BLaER1 (cell line): ENCODE measurements around the gene ANO10.

Source experiments
- H3K27ac ChIP-seq: shearing (Covaris generic); formaldehyde crosslinking; 2 replicates; pipeline ENCODE4 v1.8.1; 2022
- H3K27me3 ChIP-seq: shearing (Covaris generic); formaldehyde crosslinking; 2 replicates; pipeline ENCODE4 v1.8.1; 2022
- H3K36me3 ChIP-seq: shearing (Covaris generic); formaldehyde crosslinking; 2 replicates; pipeline ENCODE4 v1.8.1; 2022
- H3K4me1 ChIP-seq: shearing (Covaris generic); formaldehyde crosslinking; 2 replicates; pipeline ENCODE4 v1.8.1; 2022
- H3K4me2 ChIP-seq: shearing (Covaris generic); formaldehyde crosslinking; 2 replicates; pipeline ENCODE4 v1.8.1; 2022
- H3K4me3 ChIP-seq: shearing (Covaris generic); formaldehyde crosslinking; 2 replicates; pipeline ENCODE4 v1.8.1; 2022
- H3K9ac ChIP-seq: shearing (Covaris generic); formaldehyde crosslinking; 2 replicates; pipeline ENCODE4 v1.8.1; 2022
- H3K9me3 ChIP-seq: shearing (Covaris generic); formaldehyde crosslinking; 2 replicates; pipeline ENCODE4 v1.8.1; 2022
- H4K20me1 ChIP-seq: shearing (Covaris generic); formaldehyde crosslinking; 2 replicates; pipeline ENCODE4 v1.8.1; 2022
- Cebpa-rat ChIP-seq: shearing (Covaris generic); IDR thresholded peaks from 2 replicates; pipeline ENCODE4 v1.8.1; 2022

ANO10 gene

DNA sequence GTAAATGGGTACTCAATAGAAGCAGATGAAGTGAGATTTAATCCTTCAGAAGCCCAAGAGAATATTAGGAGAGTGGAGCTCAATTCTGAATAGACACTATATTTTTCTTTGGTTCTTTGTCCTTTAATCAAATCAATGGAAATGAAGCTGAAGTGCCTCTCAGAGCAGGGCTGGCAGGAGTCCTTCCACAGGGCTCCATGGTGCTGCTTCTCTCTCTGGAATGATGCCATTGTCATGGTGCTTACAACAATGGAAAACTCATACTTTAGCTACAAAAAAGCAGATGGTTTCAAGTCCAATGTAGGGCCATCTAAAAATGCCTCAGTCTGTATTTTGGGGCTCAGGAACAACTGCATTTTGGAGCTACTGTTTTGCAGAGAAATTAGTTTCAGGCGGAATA, 210.4 kb downstream of the ANO10 start:
- TF ChIP-seq Cebpa-rat, result no peak
- no peak overlapping the region for H3K27ac ChIP-seq
- no peaks in the 10 kb centered on the region for H3K27me3 ChIP-seq
- H3K9me3 ChIP-seq, result no peaks in the 10 kb centered on the region
- H4K20me1 ChIP-seq, result no peaks in the 10 kb centered on the region
- no peaks in the 10 kb centered on the region for H3K36me3 ChIP-seq
- no peaks in the 10 kb centered on the region for H3K4me1 ChIP-seq
- H3K4me2 ChIP-seq, result no peak overlapping the region
- no peak overlapping the region for H3K4me3 ChIP-seq
- H3K9ac ChIP-seq, result no peak overlapping the region

DNA sequence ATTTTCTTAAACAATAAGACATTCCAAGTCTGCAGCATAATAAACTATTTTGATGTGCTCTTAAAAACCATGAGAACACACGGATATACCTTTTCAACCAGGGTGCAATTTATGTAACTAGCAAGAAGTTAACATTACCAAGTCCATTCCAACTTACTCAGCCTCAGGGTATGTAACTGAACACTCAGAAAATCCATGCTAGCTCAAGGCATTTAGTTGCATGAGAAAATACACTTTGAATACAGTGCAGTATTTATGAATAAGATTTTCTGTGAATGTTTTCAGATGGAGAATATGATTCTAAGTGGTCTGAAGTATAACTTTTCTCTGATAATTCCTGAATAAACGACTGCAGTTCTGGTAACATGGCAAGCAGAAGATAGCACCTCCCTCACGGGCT, 211.2 kb downstream of the ANO10 start:
- no peaks in the 10 kb centered on the region for H3K36me3 ChIP-seq
- TF ChIP-seq Cebpa-rat, result no peak

DNA sequence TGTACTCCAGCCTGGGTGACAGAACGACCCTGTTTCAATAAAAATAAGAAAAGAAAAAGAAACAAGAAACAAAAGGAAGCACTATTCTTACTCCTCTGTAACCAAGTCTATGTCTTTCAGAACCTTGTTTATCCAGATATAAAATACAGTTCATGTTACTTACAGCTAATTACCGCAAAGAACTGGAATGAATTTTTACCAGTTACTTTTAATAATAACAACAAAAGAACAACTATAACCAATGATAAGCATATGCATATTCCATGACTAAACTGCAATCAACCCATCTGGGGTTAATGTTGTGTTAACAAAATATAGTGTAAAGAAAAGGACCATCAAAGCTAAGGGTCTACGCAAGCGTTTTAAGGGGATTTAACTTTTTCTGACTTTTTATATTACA, 212.3 kb downstream of the ANO10 start:
- no peak for TF ChIP-seq Cebpa-rat
- no peak overlapping the region for H3K27ac ChIP-seq
- H3K9ac ChIP-seq, result no peak overlapping the region

More for the DNA sequence above, 211.2 kb downstream of the ANO10 start:
- H3K4me2 ChIP-seq, result no peak overlapping the region
- no peak overlapping the region for H3K9ac ChIP-seq
- H3K9me3 ChIP-seq, result no peaks in the 10 kb centered on the region
- no peak overlapping the region for H3K27ac ChIP-seq
- H3K4me3 ChIP-seq, result no peak overlapping the region
- H3K27me3 ChIP-seq, result no peaks in the 10 kb centered on the region
- no peaks in the 10 kb centered on the region for H4K20me1 ChIP-seq
- no peaks in the 10 kb centered on the region for H3K4me1 ChIP-seq

DNA sequence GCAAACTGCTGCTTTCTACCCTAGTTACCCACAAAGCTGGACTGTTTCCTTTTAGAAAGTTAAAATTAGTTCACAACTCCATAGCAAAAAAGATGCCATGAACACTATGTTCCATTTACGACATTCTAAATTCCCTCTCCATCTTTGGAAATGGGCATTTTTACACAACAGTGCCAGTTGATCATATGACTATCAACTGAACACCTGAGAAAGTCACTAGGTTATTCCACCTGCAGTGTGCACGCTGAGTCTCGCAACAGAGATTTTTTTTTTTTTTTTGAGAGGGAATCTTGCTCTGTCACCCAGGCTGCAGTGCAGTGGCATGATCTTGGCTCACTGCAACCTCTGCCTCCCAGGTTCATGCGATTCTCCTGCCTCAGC, 215.2 kb downstream of the ANO10 start:
- no peaks in the 10 kb centered on the region for H3K36me3 ChIP-seq
- TF ChIP-seq Cebpa-rat, result no peak
- H3K9me3 ChIP-seq, result no peaks in the 10 kb centered on the region
- no peak overlapping the region for H3K9ac ChIP-seq
- no peak overlapping the region for H3K4me3 ChIP-seq
- no peak overlapping the region for H3K27ac ChIP-seq
- H3K27me3 ChIP-seq, result no peaks in the 10 kb centered on the region
- peaks cover 3% of the 10 kb centered on the region; the same call in 1 of the 2 replicates for H3K4me1 ChIP-seq
- H3K4me2 ChIP-seq, result no peak overlapping the region
- H4K20me1 ChIP-seq, result no peaks in the 10 kb centered on the region

More for the DNA sequence above, 212.3 kb downstream of the ANO10 start:
- no peaks in the 10 kb centered on the region for H3K9me3 ChIP-seq
- no peaks in the 10 kb centered on the region for H3K36me3 ChIP-seq
- H3K4me2 ChIP-seq, result no peak overlapping the region
- no peaks in the 10 kb centered on the region for H4K20me1 ChIP-seq
- no peaks in the 10 kb centered on the region for H3K4me1 ChIP-seq
- H3K27me3 ChIP-seq, result no peaks in the 10 kb centered on the region
- no peak overlapping the region for H3K4me3 ChIP-seq

DNA sequence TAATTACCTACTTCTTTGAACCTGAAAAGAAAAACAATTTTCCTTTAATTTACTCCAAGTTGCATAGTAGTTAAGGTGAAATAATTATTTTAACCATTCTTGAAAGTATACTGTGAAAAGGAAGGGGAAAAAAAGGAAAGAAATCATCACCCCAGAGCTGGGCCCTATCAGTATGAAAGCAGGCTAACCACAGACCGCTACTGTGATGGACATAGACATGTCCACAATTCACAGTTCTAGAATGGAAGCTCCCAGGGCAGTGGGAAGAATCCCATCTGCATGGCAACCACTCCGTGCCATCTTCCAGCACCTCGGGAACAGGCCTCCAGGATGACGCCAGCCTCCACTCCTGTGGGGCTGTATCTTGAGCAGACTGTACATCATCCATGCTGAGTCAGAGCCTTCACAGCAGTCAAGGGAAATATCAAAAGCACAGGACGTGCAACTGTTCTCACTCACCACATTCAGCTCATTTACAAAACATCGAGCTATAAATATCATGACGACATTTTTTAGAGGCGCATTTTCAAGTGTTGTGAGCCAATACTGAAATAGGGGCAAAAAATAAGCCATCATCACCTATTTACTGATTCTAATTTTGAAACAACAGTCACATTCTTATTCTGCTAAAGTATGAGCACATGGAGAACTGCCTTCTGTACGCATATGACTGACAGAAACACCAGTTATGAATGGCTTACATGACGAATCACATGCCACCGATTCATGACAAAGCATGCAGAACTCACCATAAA, 215.7 kb downstream of the ANO10 start:
- no peak overlapping the region for H3K27ac ChIP-seq
- H3K4me3 ChIP-seq, result no peak overlapping the region
- TF ChIP-seq Cebpa-rat, result no peak
- H3K4me2 ChIP-seq, result no peak overlapping the region
- H3K9me3 ChIP-seq, result no peaks in the 10 kb centered on the region
- H3K36me3 ChIP-seq, result no peaks in the 10 kb centered on the region
- no peaks in the 10 kb centered on the region for H3K27me3 ChIP-seq
- H4K20me1 ChIP-seq, result no peaks in the 10 kb centered on the region
- H3K9ac ChIP-seq, result no peak overlapping the region
- peaks cover 5% of the 10 kb centered on the region; the same call in 1 of the 2 replicates for H3K4me1 ChIP-seq

DNA sequence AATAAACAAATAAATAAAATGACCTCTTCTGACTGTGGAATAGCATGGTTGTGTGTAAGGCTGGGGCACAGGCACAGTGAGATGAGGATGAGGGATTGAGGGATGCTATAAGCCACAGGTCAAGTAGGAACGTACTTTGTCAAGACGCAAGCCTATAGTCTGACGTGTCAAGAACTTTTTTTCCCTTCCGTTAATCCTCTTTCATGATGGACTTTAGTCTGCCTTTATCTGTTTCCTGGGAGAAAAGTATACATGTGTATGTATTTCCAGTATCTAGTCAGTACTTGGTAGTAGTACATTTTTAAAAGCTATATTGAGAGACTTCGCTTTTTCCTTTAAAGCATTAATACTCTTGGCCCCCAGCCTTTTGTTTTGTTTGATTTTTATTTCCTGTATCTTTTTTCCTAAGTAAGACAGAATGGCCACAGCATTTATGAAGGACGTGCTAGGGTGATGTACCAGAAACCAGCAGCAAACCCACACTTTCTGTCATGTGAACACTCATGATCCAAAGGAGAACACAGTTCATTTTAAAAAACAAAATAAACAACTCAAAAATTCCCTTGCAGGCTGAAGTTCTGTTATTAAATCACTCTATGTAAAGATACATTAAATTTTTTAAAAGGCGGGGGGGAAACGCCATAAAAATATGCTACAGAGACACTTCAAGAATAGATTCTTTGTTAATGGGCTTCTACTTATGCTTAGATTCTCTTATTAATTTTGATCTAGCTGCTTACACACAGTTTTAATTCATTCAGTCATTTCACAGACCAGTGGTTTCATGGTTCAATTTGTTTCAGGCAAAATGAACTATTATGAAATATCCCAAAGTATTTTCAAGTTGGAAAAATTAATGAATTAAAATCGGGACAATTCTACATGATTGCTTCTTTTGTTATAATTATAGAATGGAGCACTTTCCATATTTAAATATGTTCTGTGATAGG, 220.8 kb downstream of the ANO10 start:
- H3K27ac ChIP-seq, result no peak overlapping the region

DNA sequence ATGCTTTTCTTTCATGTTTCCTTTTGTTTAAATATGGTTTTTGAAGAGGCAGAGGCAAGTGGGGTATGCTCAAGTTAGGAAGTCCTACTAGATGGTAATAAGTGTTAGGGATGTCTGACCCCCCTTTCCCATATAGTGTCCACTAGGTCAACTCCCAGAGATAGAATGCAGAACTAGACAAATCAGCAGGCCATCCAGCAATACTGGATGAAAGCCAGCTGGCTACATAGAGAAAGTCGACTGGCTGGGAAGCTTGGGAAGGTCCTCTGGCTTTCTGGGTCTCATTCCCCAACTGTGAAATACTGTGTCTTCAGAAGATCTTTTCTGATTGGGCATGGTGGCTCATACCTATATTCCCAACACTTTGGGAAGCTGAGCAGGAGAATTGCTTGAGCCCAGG, 221.6 kb downstream of the ANO10 start:
- H3K36me3 ChIP-seq, result no peaks in the 10 kb centered on the region

More for the DNA sequence above, 220.8 kb downstream of the ANO10 start:
- Histone ChIP-seq H3K4me1 (peaks cover 5% of the 10 kb centered on the region; the same call in 1 of the 2 replicates), H3K9me3 (no peaks in the 10 kb centered on the region), H3K36me3 (no peaks in the 10 kb centered on the region), H3K4me3 (no peak overlapping the region), H3K4me2 (no peak overlapping the region), H3K9ac (no peak overlapping the region), H4K20me1 (no peaks in the 10 kb centered on the region), H3K27me3 (no peaks in the 10 kb centered on the region)
- TF ChIP-seq Cebpa-rat, result no peak

DNA sequence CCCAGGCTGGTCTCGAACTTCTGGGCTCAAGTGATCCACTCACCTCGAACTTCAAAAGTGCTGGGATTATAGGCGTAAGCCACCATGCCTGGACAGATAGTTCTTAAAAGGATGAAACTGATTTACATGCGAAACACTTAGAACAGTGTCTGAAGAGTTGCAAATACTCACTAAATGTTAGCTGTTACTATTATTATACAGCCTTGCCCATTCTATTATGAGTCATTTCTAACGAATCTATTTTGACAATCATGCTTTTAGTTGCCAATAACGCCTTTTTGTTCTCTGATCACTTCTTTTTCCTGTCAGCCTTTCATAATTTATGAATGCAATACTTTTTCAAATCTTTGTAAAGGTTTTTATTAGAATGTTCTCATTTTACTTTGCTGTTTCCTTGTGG, 222.8 kb downstream of the ANO10 start:
- Histone ChIP-seq H4K20me1 (no peaks in the 10 kb centered on the region), H3K27ac (no peak overlapping the region), H3K4me2 (no peak overlapping the region), H3K9ac (no peak overlapping the region), H3K4me3 (no peak overlapping the region), H3K9me3 (no peaks in the 10 kb centered on the region), H3K27me3 (no peaks in the 10 kb centered on the region), H3K36me3 (no peaks in the 10 kb centered on the region), H3K4me1 (peaks cover 5% of the 10 kb centered on the region; the same call in 1 of the 2 replicates)
- TF ChIP-seq Cebpa-rat, result no peak

More for the DNA sequence above, 221.6 kb downstream of the ANO10 start:
- no peaks in the 10 kb centered on the region for H3K9me3 ChIP-seq
- H3K27ac ChIP-seq, result no peak overlapping the region
- H3K4me3 ChIP-seq, result no peak overlapping the region
- H3K4me1 ChIP-seq, result peaks cover 5% of the 10 kb centered on the region; the same call in 1 of the 2 replicates
- H3K9ac ChIP-seq, result no peak overlapping the region
- H4K20me1 ChIP-seq, result no peaks in the 10 kb centered on the region
- H3K27me3 ChIP-seq, result no peaks in the 10 kb centered on the region
- no peak for TF ChIP-seq Cebpa-rat
- no peak overlapping the region for H3K4me2 ChIP-seq

DNA sequence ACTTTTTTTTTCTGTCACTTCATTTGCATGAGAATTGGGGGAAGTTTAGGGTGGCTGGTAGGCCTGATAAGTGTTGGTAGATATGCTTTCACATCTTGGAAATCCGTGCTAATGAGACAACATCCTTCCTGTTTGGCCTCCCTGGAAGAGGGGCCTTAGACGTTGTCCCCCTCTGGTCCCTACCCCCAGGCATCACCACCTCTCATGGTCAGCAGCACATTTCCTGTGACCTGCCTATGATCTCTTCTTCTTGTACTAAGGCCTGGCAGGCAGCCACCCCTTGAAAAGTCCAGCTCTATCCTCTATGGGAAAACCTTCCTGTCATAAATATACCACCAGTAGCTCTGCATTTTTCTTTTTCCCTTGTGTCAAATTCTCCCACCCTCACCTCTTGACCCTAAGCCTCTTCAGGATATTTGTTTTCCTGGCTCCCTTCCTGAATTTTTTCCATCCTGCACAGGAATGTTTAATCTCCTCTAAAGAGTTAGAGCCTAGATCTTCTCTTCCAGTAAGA, 227.7 kb downstream of the ANO10 start:
- TF ChIP-seq Cebpa-rat, result no peak

More for the DNA sequence above, 227.7 kb downstream of the ANO10 start:
- Histone ChIP-seq H3K36me3 (no peaks in the 10 kb centered on the region), H4K20me1 (no peaks in the 10 kb centered on the region), H3K27me3 (no peaks in the 10 kb centered on the region), H3K4me2 (no peak overlapping the region), H3K4me1 (peaks cover 16% of the 10 kb centered on the region), H3K9me3 (no peaks in the 10 kb centered on the region), H3K27ac (no peak overlapping the region), H3K9ac (no peak overlapping the region), H3K4me3 (no peak overlapping the region)
